Measurements from ENCODE around the gene OR52L1. TPM values are rescaled to one million over a fixed set of nuclear protein-coding genes. Genes with fewer than 3 reads are reported as not detected.
"Not testable (repeated sequence)": the region's sequence is repeated elsewhere in the genome, so short reads cannot be mapped to it uniquely, and the experiment has no call there.

OR52L1 gene
- total and polyA plus RNA-seq, 9 of the 15 experiments (the other 6 are each of a cell fraction or from before 2014, with no cell fraction given), result not detected

DNA sequence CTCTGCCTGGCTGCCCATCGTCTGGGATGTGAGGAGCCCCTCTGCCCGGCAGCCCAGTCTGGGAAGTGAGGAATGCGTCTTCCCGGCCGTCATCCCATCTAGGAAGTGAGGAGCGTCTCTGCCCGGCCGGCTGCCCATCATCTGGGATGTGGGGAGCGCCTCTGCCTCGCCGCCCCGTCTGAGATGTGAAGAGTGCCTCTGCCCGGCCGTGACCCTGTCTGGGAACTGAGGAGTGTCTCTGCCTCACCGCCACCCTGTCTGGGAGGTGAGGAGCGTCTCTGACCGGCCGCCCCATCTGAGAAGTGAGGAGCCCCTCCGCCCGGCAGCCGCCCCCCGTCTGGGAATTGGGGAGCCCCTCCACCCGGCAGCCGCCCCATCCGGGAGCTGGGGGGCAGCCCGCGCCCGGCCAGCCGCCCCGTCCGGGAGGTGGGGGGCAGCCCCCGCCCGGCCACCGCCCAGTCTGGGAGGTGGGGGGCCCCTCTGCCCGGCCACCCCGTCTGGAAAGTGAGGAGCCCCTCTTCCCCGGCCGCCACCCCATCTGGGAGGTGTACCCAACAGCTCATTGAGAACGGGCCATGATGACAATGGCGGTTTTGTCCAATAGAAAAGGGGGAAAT is 26.0 kb downstream of the OR52L1 start:
- H3K4me1 ChIP-seq (replicated peaks in 1 of 2; ENCODE audit: control insufficient read depth in 2 of 2, insufficient read depth in 2 of 2, low read length in 2 of 2); H3K9ac ChIP-seq (ENCODE audit: insufficient read depth in 1 of 2, low read depth in 2 of 2, low read length in 2 of 2); ATAC-seq; H3K9me3 ChIP-seq (replicated peaks; ENCODE audit: control insufficient read depth, insufficient read depth, low read depth, low read length); H2AFZ ChIP-seq (ENCODE audit: low read depth, low read length); H3K4me2 ChIP-seq (ENCODE audit: insufficient read depth, low read length); POLR2A ChIA-PET; in situ Hi-C loops (cut with MboI); H3K36me3 ChIP-seq (ENCODE audit: control insufficient read depth, insufficient read depth, low read length); H3K9me1 ChIP-seq (ENCODE audit: control insufficient read depth, insufficient read depth, low read length); CTCF ChIA-PET (ENCODE audit: low intra/inter-chr PET ratio); intact Hi-C loops (cut with micrococcal nuclease); BruUV-seq (replicated peaks); H3K27ac ChIP-seq (ENCODE audit: extremely low read depth, low read depth, low read length); DNase-seq (ENCODE audit: extremely low read depth in 1 of 4, low spot score in 3 of 4); FAIRE-seq; H3K79me2 ChIP-seq (ENCODE audit: control insufficient read depth, insufficient read depth, low read length); H3K4me3 ChIP-seq; H3K27me3 ChIP-seq (ENCODE audit: control insufficient read depth in 2 of 2, insufficient read depth in 2 of 2, low read length in 2 of 2); H4K20me1 ChIP-seq (replicated peaks; ENCODE audit: control insufficient read depth, insufficient read depth, low read length): not testable (repeated sequence)
- 6% methylated on average over 17 of the region's 40 CpGs for WGBS (ENCODE audit: insufficient coverage, low coverage, missing lambda C conversion rate)

DNA sequence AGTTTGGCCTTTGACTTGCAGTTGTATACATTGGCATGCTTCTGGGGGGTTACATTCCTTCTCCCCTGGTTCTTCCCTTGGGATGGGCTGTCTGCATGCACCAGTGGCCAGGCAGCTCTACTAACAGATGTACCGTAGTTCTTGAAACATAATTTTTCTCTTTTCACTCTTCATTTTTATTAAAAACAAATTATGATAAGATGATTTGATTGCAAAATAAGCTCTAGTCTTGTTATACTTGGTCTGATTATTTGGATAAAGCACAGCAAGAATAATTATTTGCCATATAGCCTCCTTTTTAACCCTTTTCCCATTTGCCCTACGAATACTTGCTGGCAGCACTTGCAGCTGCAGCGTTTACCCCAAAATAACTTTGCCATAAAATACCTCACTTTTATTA is 31.2 kb downstream of the OR52L1 start:
- POLR2A ChIA-PET, result interaction anchor here (0.6 kb wide), 1 partner anchor 39 kb away, joined by 3 read pairs; no protein-coding TSS in a partner anchor
- Histone ChIP-seq H3K9ac (ENCODE audit: insufficient read depth in 1 of 2, low read depth in 2 of 2, low read length in 2 of 2) (no peak overlapping the region), H3K36me3 (ENCODE audit: control insufficient read depth, insufficient read depth, low read length) (no peaks in the 10 kb centered on the region), H3K4me1 (replicated peaks in 1 of 2; ENCODE audit: control insufficient read depth in 2 of 2, insufficient read depth in 2 of 2, low read length in 2 of 2) (no peaks in the 10 kb centered on the region), H4K20me1 (replicated peaks; ENCODE audit: control insufficient read depth, insufficient read depth, low read length) (no peaks in the 10 kb centered on the region), H3K79me2 (ENCODE audit: control insufficient read depth, insufficient read depth, low read length) (no peaks in the 10 kb centered on the region), H2AFZ (ENCODE audit: low read depth, low read length) (no peak overlapping the region), H3K27me3 (ENCODE audit: control insufficient read depth in 2 of 2, insufficient read depth in 2 of 2, low read length in 2 of 2) (no peaks in the 10 kb centered on the region), H3K4me2 (ENCODE audit: insufficient read depth, low read length) (no peak overlapping the region), H3K9me3 (replicated peaks; ENCODE audit: control insufficient read depth, insufficient read depth, low read depth, low read length) (no peaks in the 10 kb centered on the region), H3K4me3 (no peak overlapping the region), H3K9me1 (ENCODE audit: control insufficient read depth, insufficient read depth, low read length) (no peaks in the 10 kb centered on the region), H3K27ac (ENCODE audit: extremely low read depth, low read depth, low read length) (no peak overlapping the region)
- FAIRE-seq (no peak), ATAC-seq (no peak), DNase-seq (ENCODE audit: extremely low read depth in 1 of 4, low spot score in 3 of 4) (no peak)
- WGBS (ENCODE audit: insufficient coverage, low coverage, missing lambda C conversion rate), result 3% methylated on average over 3 of the region's 3 CpGs
- CTCF ChIA-PET (ENCODE audit: low intra/inter-chr PET ratio), result no interaction called here
- BruUV-seq (replicated peaks), result no TSS peak
- in situ Hi-C loops (cut with MboI), result no loop called here
- intact Hi-C loops (cut with micrococcal nuclease), result no loop called here
- no peak for TF ChIP-seq ZNF583 (CRISPR knock-in tag; IDR thresholded peaks at IDR 0.05)
- TF ChIP-seq HNRNPH1 (optimal IDR thresholded peaks at IDR 0.05; ENCODE audit: low read depth, low read length), result no peak
- no peak for TF ChIP-seq L3MBTL2 (IDR thresholded peaks at IDR 0.05)
- no peak for TF ChIP-seq PHF21A (IDR thresholded peaks at IDR 0.05; ENCODE audit: borderline replicate concordance, low read depth)
- TF ChIP-seq GTF2A2 (tag; IDR thresholded peaks at IDR 0.05), result no peak
- no peak for TF ChIP-seq ZFP1 (CRISPR knock-in tag; IDR thresholded peaks at IDR 0.05)
- TF ChIP-seq NFXL1 (CRISPR knock-in tag; IDR thresholded peaks at IDR 0.05), result no peak
- TF ChIP-seq SP1 (CRISPR knock-in tag; IDR thresholded peaks at IDR 0.05), result no peak
- no peak for TF ChIP-seq HNRNPUL1 (IDR thresholded peaks at IDR 0.05; ENCODE audit: low read length)
- no peak for TF ChIP-seq PCBP1 (IDR thresholded peaks at IDR 0.05; ENCODE audit: low read depth, low read length, poor library complexity, severe bottlenecking)
- TF ChIP-seq, protein P1, sequence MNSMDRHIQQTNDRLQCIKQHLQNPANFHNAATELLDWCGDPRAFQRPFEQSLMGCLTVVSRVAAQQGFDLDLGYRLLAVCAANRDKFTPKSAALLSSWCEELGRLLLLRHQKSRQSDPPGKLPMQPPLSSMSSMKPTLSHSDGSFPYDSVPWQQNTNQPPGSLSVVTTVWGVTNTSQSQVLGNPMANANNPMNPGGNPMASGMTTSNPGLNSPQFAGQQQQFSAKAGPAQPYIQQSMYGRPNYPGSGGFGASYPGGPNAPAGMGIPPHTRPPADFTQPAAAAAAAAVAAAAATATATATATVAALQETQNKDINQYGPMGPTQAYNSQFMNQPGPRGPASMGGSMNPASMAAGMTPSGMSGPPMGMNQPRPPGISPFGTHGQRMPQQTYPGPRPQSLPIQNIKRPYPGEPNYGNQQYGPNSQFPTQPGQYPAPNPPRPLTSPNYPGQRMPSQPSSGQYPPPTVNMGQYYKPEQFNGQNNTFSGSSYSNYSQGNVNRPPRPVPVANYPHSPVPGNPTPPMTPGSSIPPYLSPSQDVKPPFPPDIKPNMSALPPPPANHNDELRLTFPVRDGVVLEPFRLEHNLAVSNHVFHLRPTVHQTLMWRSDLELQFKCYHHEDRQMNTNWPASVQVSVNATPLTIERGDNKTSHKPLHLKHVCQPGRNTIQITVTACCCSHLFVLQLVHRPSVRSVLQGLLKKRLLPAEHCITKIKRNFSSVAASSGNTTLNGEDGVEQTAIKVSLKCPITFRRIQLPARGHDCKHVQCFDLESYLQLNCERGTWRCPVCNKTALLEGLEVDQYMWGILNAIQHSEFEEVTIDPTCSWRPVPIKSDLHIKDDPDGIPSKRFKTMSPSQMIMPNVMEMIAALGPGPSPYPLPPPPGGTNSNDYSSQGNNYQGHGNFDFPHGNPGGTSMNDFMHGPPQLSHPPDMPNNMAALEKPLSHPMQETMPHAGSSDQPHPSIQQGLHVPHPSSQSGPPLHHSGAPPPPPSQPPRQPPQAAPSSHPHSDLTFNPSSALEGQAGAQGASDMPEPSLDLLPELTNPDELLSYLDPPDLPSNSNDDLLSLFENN (IDR thresholded peaks at IDR 0.05; ENCODE audit: low read depth in 2 of 2, low read length in 2 of 2), result no peak
- TF ChIP-seq, protein P2, sequence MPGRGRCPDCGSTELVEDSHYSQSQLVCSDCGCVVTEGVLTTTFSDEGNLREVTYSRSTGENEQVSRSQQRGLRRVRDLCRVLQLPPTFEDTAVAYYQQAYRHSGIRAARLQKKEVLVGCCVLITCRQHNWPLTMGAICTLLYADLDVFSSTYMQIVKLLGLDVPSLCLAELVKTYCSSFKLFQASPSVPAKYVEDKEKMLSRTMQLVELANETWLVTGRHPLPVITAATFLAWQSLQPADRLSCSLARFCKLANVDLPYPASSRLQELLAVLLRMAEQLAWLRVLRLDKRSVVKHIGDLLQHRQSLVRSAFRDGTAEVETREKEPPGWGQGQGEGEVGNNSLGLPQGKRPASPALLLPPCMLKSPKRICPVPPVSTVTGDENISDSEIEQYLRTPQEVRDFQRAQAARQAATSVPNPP (IDR thresholded peaks at IDR 0.05; ENCODE audit: borderline replicate concordance, insufficient read depth, insufficient read length), result no peak
- TF ChIP-seq PML (IDR thresholded peaks at IDR 0.05; ENCODE audit: low read length), result no peak

Data from K562 (cell line).